ENCODE data around the gene HLX.

The HLX gene, protein sequence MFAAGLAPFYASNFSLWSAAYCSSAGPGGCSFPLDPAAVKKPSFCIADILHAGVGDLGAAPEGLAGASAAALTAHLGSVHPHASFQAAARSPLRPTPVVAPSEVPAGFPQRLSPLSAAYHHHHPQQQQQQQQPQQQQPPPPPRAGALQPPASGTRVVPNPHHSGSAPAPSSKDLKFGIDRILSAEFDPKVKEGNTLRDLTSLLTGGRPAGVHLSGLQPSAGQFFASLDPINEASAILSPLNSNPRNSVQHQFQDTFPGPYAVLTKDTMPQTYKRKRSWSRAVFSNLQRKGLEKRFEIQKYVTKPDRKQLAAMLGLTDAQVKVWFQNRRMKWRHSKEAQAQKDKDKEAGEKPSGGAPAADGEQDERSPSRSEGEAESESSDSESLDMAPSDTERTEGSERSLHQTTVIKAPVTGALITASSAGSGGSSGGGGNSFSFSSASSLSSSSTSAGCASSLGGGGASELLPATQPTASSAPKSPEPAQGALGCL

GRCh38 chr1:220879076-220879508, at the start of gene HLX:
Gene HLX (plus strand): TSS chr1:220879443. CDS start chr1:220879858, 415 bp downstream.
- FAIRE-seq (no peak), DNase-seq (ENCODE audit: low spot score) (no peak)

DNA sequence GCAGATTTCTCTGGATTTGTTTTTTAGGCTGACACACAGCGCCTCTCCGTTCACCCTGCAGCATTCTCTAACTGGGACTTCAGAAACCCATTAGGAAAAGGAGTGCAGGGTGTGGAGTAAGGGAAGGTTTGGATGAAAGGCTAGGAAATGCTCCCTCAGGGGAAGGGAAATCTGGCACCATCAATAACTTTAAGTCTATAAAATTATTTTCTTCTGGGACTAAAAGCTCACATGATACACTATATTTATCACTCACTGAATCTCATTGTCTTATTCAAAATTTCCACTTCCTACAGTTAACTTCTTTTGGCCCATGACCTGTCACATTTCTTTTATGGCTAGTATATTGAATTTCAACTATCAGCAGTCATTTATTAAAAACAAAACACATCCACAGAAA, 45.8 kb upstream of the HLX start:
- FAIRE-seq: no peak
- DNase-seq (ENCODE audit: low spot score): no peak

DNA sequence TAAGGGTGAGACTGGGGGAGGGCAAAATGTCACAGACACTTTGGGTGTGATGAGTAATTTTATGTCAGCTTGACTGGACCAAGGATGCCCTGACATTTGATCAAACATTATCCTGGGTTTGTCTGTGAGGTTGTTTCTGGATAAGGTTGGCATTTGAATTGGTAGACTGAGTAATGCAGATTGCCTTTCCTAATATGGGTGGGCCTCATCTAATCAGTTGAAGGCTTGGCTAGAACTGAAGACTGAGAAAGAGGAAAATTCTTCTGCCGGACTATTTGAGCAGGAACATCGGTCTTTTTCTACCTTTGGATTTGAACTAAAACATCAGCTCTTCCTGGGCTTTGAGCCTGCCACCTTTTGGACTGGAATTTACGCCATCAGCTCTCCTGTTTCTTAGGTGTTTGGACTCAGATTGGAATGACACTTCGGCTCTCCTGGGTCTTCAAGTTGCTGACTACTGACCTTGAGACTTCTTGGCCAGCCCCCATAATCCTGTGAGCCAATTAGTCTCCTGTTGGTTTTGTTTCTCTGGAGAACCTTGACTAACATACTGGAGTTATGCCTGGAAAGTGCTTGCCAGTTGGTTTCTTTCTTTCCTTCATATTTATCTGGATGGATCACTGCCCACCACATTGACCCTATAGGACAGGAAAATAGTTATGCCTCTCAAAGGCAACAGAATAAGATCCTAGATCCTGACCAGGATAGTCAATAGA, 44.9 kb upstream of the HLX start:
- no peak for DNase-seq (ENCODE audit: low spot score)
- no peak for FAIRE-seq

GRCh38 chr1:220838578-220838977, 40.7 kb upstream of the HLX start:
- FAIRE-seq: no peak
- no peak for DNase-seq (ENCODE audit: low spot score)

GRCh38 chr1:220839474-220839873, 39.8 kb upstream of the HLX start:
- FAIRE-seq (no peak), DNase-seq (ENCODE audit: low spot score) (no peak)

DNA sequence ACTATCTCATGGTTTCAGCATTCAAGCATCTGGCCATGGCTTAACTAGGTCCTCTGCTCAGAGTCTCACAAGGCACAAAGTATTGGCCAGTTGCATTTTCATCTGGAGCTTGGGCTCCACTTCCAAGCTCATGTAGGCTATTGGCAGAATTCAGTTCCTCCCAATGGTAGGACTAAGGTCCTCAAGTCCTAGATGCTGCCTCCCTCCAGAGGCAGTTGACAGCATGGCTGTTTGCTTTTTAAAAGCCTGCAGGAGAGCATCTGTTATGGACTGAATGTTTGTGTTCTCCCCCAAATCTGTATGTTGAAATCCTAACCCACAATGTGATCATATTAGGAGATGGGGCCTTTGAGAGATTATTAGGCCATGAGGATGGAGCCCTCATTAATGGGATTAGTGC, 38.0 kb upstream of the HLX start:
- no peak for DNase-seq (ENCODE audit: low spot score)

GRCh38 chr1:220843481-220844011, 35.7 kb upstream of the HLX start:
- DNase-seq (ENCODE audit: low spot score) (no peak), FAIRE-seq (no peak)

More for the DNA sequence above, 38.0 kb upstream of the HLX start:
- FAIRE-seq: no peak

- no peak for DNase-seq (ENCODE audit: low spot score)
- no peak for FAIRE-seq
Observed at GRCh38 chr1:220852408-220852807, 26.8 kb upstream of the HLX start.

GRCh38 chr1:220872296-220872695, 6.9 kb upstream of the HLX start:
- FAIRE-seq (no peak), DNase-seq (ENCODE audit: low spot score) (no peak)

GRCh38 chr1:220873087-220873486, 6.2 kb upstream of the HLX start:
- no peak for FAIRE-seq

GRCh38 chr1:220873868-220874655, 5.2 kb upstream of the HLX start:
- FAIRE-seq (no peak), DNase-seq (ENCODE audit: low spot score) (peak; percentile 56)

More at GRCh38 chr1:220873087-220873486, 6.2 kb upstream of the HLX start:
- no peak for DNase-seq (ENCODE audit: low spot score)

- FAIRE-seq: no peak
- DNase-seq (ENCODE audit: low spot score): no peak
Observed at GRCh38 chr1:220875260-220875659, 4.0 kb upstream of the HLX start.

DNA sequence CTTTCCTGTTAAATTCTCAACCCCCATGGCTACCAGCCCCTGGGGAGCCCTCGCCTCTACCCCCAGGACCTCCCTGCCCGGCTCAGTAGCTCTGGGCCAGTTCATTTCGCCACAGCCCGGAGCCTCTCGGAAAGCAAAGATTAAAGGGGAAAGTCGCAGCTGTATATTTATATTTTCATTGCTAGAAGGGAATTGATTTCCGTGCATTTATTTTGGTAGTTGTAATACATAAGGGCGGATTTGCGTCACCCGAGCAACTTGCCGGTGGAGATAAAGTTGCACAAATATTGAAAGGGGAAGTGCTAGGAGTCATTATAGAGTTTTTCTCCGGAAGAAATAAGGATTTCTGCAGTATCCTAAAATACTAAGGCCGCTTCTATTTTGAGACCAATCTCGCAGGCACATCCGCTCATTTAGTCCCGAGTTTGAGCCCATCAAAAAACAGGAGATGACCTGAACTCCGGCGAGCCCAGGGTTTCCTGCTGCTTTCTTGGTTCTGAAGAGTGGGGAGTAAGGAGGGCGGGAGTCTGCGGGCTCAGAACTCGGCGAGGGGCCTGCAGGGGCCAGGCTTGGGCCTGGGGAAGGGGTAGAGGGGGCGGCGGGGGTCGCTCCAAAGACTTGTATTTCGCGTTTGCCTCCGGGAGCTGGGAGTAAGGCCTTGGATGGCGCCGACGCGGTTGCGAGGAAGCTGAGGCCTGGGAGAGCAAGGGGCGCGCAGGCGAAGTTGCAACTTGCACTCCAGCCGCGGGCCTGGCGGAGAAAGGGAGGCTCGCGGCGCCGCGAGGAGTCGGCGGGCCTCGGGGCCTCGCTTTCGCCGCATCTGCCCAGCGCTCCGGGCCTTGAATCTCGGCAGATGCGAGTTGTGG, 2.5 kb upstream of the HLX start:
- no peak for FAIRE-seq
- DNase-seq (ENCODE audit: low spot score): no peak

- FAIRE-seq (no peak), DNase-seq (ENCODE audit: low spot score) (no peak)
Observed at GRCh38 chr1:220877377-220878095, 1.7 kb upstream of the HLX start.

DNA sequence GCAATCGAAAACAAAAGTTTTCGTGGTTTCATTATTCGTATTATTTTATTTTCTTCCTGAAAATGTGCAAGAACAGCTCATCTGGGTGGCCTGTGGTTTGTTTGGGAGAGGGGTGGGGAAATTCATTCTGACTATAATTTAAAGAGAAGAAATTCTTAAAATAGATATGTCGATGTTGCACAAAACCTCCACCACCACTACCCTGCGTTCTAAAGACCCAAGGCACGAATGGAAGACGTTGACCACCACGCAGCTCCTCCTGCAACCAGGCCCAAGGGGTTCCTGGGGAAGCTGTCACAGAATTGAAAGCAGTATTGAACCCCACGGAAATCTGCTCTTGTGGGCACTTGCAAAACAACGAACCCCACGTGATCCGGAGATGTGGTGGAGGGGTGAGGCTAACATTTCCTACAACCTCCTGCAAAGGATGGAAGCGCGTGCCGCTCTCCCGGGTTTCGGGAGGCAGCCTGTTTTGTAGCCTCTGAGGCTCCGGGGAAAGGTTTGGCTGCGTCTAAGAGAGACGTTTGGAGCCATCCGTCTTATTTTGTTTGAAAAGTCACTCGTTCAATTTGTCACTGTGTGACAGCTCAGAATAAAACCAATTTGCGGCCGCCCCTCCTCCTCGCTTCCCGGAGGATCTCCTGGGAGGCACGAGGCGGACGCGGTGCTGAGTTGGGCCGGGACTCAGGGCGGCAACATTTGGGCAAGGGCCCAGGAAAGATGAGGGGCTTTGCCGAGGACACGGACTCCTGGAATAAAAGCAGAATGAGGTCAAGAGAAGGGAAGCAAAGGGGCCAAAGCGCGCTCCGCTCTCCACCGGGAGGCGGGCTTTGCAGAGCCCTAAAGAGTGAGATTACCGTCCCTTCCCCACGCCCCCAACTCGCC, 810 bp upstream of the HLX start:
- FAIRE-seq (no peak), DNase-seq (ENCODE audit: low spot score) (no peak)

DNA sequence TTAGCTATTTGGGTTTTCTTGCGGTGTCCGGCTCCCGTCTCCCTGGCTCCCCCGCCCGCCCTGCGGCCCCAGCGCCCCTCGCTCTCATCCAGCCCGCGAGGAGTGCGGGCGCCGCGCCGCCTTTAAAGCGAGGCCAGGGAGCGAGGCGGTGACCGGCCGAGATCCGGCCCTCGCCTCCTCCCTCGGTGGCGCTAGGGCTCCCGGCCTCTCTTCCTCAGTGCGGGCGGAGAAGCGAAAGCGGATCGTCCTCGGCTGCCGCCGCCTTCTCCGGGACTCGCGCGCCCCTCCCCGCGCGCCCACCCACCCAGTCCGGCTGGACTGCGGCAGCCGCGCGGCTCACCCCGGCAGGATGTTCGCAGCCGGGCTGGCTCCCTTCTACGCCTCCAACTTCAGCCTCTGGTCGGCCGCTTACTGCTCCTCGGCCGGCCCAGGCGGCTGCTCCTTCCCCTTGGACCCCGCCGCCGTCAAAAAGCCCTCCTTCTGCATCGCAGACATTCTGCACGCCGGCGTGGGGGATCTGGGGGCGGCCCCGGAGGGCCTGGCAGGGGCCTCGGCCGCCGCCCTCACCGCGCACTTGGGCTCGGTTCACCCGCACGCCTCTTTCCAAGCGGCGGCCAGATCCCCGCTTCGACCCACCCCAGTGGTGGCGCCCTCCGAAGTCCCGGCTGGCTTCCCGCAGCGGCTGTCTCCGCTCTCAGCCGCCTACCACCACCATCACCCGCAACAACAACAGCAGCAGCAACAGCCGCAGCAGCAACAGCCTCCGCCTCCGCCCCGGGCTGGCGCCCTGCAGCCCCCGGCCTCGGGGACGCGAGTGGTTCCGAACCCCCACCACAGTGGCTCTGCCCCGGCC, 492 bp downstream of the HLX start:
- DNase-seq (ENCODE audit: low spot score) (no peak), FAIRE-seq (no peak)

DNA sequence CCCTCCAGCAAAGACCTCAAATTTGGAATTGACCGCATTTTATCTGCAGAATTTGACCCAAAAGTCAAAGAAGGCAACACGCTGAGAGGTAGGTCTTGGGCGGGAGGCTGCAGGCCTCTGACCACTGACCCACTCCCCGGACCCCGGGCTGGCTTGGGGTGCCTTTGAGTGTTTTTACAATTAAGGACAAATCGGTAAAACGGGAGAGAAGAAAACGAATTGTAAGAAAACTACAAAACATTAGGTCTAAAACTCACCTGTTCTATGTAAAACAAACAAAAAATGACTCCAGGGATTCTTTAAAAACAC, 1.1 kb downstream of the HLX start:
- FAIRE-seq: no peak
- no peak for DNase-seq (ENCODE audit: low spot score)
